Astrocyte of the cerebellum (primary cell): ENCODE measurements around the gene ZC3H12A.

Experiments used
- DNase-seq: peaks from one replicate; pipeline ENCODE4 v3.0.0-alpha.2; 2011; ENCODE audit warnings: low read depth
- H3K4me3 ChIP-seq: 2 replicates; pipeline ENCODE4 v1.5.1; 2011; ENCODE audit warnings: mild to moderate bottlenecking, low read depth, low read length, moderate library complexity
- in situ Hi-C: cut with HindIII; loops from 2 replicates; pipeline ENCODE4 v1.10.0; 2017; ENCODE audit warnings: low sequenced_read_pairs
- TF ChIP-seq, protein P1 (sequence below): IDR thresholded peaks from 2 replicates; pipeline ENCODE4 v1.5.1; 2012; ENCODE audit warnings: low read length, low read depth, moderate library complexity, mild to moderate bottlenecking; ENCODE audit errors: missing control alignments

The ZC3H12A gene

DNA sequence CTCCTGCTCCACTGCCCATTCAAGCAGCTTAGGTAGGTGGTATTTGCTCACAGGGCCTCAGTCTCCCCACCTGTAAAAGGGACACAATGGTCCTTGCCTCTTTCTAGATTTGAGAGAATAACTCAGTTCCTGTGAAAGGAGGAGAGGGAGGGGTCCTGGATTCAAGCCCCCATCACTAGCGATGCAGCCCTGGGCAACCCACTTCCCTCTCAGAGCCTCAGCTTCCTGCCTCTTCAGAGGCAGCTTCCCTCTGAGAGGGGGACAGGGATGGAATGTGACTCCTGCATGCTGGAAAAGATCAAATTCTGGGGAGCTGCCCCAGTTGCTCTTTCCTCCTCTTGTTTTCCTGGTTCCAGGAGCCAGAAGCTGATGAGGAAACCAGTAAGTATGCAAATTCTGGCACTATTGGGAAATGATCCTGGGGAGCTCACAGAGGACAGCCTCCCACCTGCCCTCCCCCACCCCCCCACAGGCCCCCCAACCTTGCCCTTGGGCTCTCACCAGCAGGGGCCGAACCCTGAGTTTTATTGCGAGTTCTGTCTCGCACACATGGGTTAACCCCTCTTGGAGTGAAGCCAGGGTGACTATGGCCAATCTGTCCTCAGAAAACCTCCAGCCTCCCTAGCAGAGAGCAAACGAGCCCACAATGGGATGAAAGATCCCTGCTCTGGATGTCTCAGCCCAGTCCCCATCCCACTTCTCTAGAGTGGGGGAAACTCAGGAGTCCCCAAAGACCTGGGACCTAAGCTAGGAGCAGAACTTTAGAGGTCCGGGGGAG, 11.7 kb downstream of the ZC3H12A start:
- H3K4me3 ChIP-seq, result no peak overlapping the region
- TF ChIP-seq, protein P1, sequence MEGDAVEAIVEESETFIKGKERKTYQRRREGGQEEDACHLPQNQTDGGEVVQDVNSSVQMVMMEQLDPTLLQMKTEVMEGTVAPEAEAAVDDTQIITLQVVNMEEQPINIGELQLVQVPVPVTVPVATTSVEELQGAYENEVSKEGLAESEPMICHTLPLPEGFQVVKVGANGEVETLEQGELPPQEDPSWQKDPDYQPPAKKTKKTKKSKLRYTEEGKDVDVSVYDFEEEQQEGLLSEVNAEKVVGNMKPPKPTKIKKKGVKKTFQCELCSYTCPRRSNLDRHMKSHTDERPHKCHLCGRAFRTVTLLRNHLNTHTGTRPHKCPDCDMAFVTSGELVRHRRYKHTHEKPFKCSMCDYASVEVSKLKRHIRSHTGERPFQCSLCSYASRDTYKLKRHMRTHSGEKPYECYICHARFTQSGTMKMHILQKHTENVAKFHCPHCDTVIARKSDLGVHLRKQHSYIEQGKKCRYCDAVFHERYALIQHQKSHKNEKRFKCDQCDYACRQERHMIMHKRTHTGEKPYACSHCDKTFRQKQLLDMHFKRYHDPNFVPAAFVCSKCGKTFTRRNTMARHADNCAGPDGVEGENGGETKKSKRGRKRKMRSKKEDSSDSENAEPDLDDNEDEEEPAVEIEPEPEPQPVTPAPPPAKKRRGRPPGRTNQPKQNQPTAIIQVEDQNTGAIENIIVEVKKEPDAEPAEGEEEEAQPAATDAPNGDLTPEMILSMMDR, result no peak
- DNase-seq, result no peak
- in situ Hi-C loops, result no loop called here

DNA sequence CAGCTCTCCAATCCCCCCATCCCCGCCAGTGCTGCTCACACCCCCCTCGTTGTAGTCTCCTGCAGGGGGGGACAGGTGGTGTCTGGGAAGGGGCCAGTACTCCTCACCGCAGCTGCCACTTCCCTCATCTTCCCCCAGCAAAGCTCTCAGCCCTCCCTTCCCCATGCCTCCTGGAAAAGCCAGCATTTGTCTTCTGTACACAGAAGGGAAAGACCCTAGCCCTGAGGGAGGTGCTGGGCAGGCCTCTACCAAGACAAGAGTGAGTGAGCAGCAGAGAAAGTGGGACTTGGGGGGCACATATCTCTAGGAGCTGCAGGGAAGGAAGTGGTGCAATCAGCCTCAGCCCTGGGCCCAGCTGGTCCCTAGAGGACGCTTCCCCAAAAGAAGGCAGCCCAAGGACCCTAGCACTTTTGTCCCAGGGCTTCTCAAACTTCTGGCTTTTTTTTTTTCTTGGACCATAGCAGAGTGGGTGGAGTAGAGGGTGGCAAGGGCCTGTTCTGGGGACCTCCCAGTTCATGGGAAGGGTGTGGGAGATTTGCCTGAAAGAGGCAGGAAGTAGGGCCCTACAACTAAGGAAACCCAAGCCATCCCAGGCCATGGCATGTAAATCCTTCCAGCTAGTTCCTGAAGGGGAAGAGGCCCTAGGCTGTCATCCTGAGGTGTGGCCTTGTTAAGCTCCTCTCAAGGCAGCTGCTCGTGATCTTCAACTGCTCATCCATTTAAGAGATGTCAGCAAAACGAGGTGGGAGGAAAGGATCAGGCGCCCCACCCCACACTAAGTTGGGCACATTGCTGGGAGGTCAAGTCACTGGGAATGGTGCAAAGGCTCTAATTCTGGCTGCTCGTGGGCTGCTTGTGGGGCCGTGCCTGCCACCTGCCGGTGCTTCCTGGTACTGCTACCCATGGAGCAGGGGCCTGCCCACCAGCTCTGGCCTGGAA, 12.6 kb downstream of the ZC3H12A start:
- DNase-seq, result no peak
- in situ Hi-C loops, result no loop called here
- H3K4me3 ChIP-seq, result no peak overlapping the region
- TF ChIP-seq, protein P1, result peak; percentile 100

DNA sequence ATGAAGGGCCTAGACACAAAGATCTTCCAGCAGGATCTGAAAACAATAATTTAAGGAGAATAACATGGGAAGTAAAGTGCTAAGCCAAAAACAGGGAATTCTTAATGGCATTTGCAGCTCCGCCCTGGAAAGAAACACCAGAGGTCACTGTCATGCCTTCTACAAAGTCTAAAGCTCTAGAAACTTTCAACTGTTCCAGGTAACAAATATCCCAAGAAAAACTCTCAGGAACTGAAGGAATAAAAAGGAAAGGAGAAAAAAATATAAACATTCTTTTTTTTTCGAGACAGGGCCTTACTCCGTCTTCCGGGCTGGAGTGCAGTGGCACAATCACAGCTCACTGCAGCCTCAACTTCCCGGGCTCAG, 13.2 kb downstream of the ZC3H12A start:
- no peak overlapping the region for H3K4me3 ChIP-seq
- no peak for DNase-seq
- TF ChIP-seq, protein P1, result no peak
- in situ Hi-C loops, result no loop called here

DNA sequence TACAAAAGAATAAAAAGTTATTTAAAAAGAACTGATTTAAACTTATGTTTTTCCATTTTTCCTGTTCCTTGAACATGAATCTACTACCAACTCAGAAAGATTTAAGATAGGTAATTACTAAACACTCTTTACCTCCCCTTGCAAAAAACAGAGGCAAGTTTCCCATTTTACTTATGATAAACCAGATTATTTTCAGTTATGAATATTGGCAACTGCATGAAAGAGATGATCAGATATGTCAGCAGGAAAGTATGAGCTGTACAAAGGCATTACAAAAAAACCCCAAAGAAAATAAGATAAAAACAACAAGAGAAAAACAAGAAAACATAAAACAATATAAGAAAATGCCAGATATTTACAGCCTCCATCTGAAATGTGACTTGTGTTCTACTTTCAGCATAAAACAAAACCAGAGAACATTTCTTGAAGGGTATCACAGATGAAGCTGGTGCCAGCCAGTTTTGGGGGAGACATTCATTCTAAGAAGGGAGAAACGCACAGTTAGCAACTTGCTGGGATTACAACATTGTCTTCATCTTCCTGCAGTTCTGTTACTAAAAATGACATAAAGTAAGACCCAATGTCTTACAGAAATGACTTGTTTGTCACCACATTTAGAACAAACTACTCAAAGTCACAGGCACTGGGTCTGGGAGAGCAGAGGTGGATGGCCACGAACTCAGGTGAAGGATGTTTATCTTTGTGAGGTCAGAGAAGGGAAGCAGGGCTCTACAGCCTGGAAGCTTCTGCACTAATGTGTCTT, 19.1 kb downstream of the ZC3H12A start:
- in situ Hi-C loops, result loop anchor here (5.0 to 10.0 kb wide), 2 partner anchors 51 to 61 kb away; partner anchors contain the start of genes DNALI1 and SNIP1
- H3K4me3 ChIP-seq, result no peak overlapping the region
- DNase-seq, result no peak
- TF ChIP-seq, protein P1, result no peak

DNA sequence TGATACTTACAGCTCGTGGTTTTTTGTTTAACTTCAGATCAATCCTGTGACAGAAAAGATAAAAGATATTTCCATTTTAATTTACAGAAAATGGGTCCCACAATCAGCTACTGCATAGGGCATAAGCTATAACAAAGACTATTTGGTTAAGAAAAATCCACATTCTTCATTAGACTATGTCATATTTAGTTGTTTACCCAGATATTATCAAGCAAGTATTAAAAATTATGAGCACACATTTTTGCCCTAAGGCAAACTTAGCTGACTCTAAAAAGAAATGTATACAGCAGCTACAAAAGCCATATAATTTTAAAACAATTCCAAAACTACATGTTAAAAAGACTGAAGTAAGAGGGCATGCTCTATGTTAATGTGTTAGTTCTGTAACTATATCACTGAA, 21.5 kb downstream of the ZC3H12A start:
- in situ Hi-C loops, result loop anchor here (10.0 kb wide), 1 partner anchor 59 kb away; the partner anchor contains the start of genes DNALI1 and SNIP1
- no peak overlapping the region for H3K4me3 ChIP-seq
- no peak for DNase-seq
- TF ChIP-seq, protein P1, result no peak

DNA sequence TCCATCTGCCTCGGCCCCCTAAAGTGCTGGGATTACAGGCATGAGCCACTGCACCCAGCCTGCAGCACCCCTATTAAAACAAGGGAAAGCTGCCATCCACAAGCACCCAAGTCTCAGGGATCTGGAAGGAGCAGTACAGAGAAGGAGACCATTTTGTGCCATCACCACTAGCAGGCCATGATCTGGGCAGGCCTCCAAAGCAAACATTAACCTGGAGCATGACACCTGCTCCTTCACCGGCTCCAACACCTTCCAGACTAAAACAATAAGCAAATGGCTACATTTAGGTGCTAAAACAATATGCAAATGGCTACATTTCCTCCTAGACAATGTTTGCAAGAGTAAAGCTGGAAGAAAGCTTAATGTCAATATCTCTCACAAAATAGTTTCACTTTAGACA, 23.5 kb downstream of the ZC3H12A start:
- in situ Hi-C loops, result loop anchor here (10.0 kb wide), 1 partner anchor 57 kb away; the partner anchor contains the start of genes DNALI1 and SNIP1
- no peak for DNase-seq
- TF ChIP-seq, protein P1, result no peak
- no peak overlapping the region for H3K4me3 ChIP-seq
